GM23338 (cell line): ENCODE results near the gene SLC6A7.

Experiments
- CTCF ChIP-seq, 2 experiments: fragments of 200-600 bp in 1 of 2; sonication (generic) in 1 of 2; conservative IDR thresholded peaks; 2 replicates each; pipeline versions ENCODE4 v1.5.1 to v1.6.1; 2016 to 2017; ENCODE audit warnings: antibody characterized with exemption in 2 of 2, low read depth in 2 of 2, mild to moderate bottlenecking in 2 of 2, moderate library complexity in 1 of 2
- EZH2phosphoT487 ChIP-seq: fragments of 200-600 bp; sonication (generic); IDR thresholded peaks from one replicate; pipeline ENCODE4 v1.8.1; 2018; ENCODE audit warnings: antibody characterized with exemption; ENCODE audit not compliant: unreplicated experiment
- POLR2AphosphoS5 ChIP-seq: IDR thresholded peaks from 2 replicates; pipeline ENCODE4 v1.6.1; 2016; ENCODE audit warnings: antibody characterized with exemption, low read depth

- TF ChIP-seq EZH2phosphoT487 = no peak
- no peak for TF ChIP-seq POLR2AphosphoS5
- 0 out of 4 replicates have a peak, but pooled peaks of 1 of the 2 experiments have one; percentile 18 for TF ChIP-seq CTCF (conservative IDR thresholded peaks at IDR 0.05; ENCODE audit: low read depth in 2 of 2)
Observed at GRCh38 chr5:150154618-150155128, 35.2 kb upstream of the SLC6A7 start.
